WTC11 (cell line): ENCODE data around the gene CEBPE.

Experiments used
- CTCF ChIP-seq: fragments of 200-600 bp; IDR thresholded peaks from 2 replicates; pipeline ENCODE4 v1.8.0; 2022; ENCODE audit warnings: antibody characterized with exemption
- E2F1 ChIP-seq: sonication (generic); formaldehyde crosslinking; IDR thresholded peaks from 2 replicates; pipeline ENCODE4 v1.8.0; 2022; ENCODE audit warnings: mild to moderate bottlenecking, missing genetic modification reagents
- E2F5 ChIP-seq: sonication (generic); formaldehyde crosslinking; IDR thresholded peaks from 2 replicates; pipeline ENCODE4 v1.8.1; 2022; ENCODE audit warnings: mild to moderate bottlenecking, moderate library complexity, missing genetic modification reagents
- FOXJ3 ChIP-seq: sonication (generic); formaldehyde crosslinking; IDR thresholded peaks from 2 replicates; pipeline ENCODE4 v1.9.0; 2021; ENCODE audit warnings: missing genetic modification reagents, mild to moderate bottlenecking, borderline replicate concordance
- GRHL2 ChIP-seq: fragments of 250-450 bp; sonication (Bioruptor Pico); IDR thresholded peaks from 2 replicates; pipeline ENCODE4 v1.8.0; 2022; ENCODE audit warnings: mild to moderate bottlenecking, moderate library complexity; ENCODE audit not compliant: insufficient replicate concordance, severe bottlenecking
- NR1H2 ChIP-seq: sonication (generic); formaldehyde crosslinking; IDR thresholded peaks from 2 replicates; pipeline ENCODE4 v1.9.0; 2021; ENCODE audit warnings: mild to moderate bottlenecking, moderate library complexity, missing genetic modification reagents
- RORB ChIP-seq: fragments of 250-450 bp; sonication (Bioruptor Pico); IDR thresholded peaks from 2 replicates; pipeline ENCODE4 v1.9.0; 2021; ENCODE audit warnings: mild to moderate bottlenecking
- SP1 ChIP-seq: sonication (generic); formaldehyde crosslinking; conservative IDR thresholded peaks from 2 replicates; pipeline ENCODE4 v1.8.1; 2022; ENCODE audit warnings: missing genetic modification reagents
- TEAD4 ChIP-seq: sonication (generic); formaldehyde crosslinking; IDR thresholded peaks from 2 replicates; pipeline ENCODE4 v1.8.0; 2022; ENCODE audit warnings: mild to moderate bottlenecking, missing genetic modification reagents
- USF2 ChIP-seq: sonication (generic); formaldehyde crosslinking; IDR thresholded peaks from 2 replicates; pipeline ENCODE4 v1.8.1; 2023; ENCODE audit warnings: mild to moderate bottlenecking, missing genetic modification reagents, moderate library complexity
- ZNF232 ChIP-seq: sonication (generic); formaldehyde crosslinking; IDR thresholded peaks from 2 replicates; pipeline ENCODE4 v1.8.0; 2022; ENCODE audit warnings: mild to moderate bottlenecking, missing genetic modification reagents
- ZNF281 ChIP-seq: sonication (generic); formaldehyde crosslinking; IDR thresholded peaks from 2 replicates; pipeline ENCODE4 v1.8.0; 2023; ENCODE audit warnings: mild to moderate bottlenecking, missing genetic modification reagents

- TF ChIP-seq USF2 (CRISPR knock-in tag) = no peak
- TF ChIP-seq ZNF281 (CRISPR knock-in tag) = no peak
- TF ChIP-seq CTCF = no peak
- no peak for TF ChIP-seq NR1H2
- TF ChIP-seq RORB (CRISPR knock-in tag) = no peak
- no peak for TF ChIP-seq SP1 (CRISPR knock-in tag)
- no peak for TF ChIP-seq E2F1 (CRISPR knock-in tag)
- no peak for TF ChIP-seq E2F5 (CRISPR knock-in tag)
- no peak for TF ChIP-seq TEAD4
- no peak for TF ChIP-seq ZNF232
- no peak for TF ChIP-seq GRHL2 (CRISPR knock-in tag)
- TF ChIP-seq FOXJ3 (CRISPR knock-in tag) = no peak
These were observed 32.5 kb downstream of the CEBPE start for GRCh38 chr14:23086565-23086964.
